ENCODE results near the gene FJX1.
"Not testable (repeated sequence)": the region's sequence is repeated elsewhere in the genome, so short reads cannot be mapped to it uniquely, and the experiment has no call there.

Gene FJX1

DNA sequence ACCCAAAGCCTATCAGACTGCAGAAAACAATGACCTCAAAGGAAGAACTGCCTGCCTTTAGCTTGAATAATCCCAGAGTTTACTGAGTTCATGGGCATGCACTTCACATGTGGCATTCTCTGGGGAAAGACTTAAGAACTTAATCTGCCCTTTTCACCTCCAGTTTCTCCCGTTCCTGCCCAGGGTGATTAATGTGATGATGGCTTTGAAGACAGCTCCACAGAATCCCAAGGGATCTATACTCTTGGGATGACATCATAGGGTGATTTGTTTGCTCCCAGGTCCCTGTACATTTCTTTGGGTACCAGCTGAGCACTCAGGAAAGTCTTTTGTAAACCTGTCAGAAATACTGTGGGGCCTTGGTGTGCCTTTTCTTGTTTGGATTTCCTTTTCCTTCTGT is 14.0 kb downstream of the FJX1 start:
- no peak for DNase-seq (ENCODE audit: low read depth)

- no peak for DNase-seq (ENCODE audit: low read depth)
Observed at GRCh38 chr11:35633827-35634423, 15.7 kb downstream of the FJX1 start.

DNA sequence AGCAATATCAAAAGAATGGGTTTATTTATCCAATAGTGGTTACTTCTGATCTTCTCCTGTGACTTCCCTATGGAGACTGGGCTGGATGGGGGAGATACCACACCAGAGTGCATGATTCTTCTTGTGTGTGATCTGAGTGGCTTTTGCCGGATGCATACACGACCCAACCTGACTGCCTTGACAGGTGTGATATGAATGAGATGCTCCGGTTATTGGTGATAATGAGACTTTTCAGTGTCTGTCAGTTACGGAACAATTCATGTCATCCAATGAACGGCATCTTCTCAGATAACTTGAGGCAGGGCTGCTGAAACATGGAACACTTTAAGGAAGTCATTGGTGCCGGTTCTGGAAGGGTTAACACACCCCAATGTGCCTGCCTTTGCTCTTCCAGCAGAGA is 17.7 kb downstream of the FJX1 start:
- DNase-seq (ENCODE audit: low read depth): no peak

- no peak for DNase-seq (ENCODE audit: low read depth)
Observed at GRCh38 chr11:35639591-35640179, 21.4 kb downstream of the FJX1 start.

DNA sequence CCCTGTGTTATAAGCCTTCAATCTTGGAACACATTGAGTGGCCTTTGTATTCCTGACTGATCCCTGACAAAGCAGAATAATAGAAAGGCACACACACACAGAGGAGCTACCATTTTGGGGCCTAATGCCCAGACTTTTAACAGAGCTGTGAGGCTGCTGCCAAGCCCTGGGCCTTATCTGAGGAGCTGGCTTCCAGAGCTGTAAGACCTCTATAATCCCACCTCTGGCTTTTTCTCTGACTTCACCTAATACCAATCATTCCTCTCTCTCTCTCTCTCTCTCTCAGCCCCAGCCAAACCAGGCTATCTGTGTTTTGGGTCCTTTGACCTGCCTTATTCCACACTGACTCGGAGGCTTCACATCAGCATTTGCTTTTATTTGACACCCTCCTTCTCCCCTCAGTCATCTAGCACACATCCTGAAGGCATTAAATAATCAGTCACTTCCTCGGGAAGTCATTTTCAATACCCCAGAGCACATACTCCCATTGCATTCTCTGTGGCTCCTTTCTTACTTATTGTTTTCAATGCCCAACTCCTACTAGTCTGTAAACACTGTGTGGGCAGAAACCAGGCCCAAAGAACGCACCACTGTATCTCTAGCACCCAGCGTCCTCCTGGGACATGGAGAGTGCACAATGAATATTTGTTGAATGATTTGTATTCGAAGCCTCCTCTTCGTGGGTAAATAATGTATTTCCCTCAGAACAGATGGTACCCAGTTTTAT is 23.1 kb downstream of the FJX1 start:
- no peak for DNase-seq (ENCODE audit: low read depth)

GRCh38 chr11:35641964-35642363 is 23.7 kb downstream of the FJX1 start:
- no peak for DNase-seq (ENCODE audit: low read depth)

- no peak for DNase-seq (ENCODE audit: low read depth)
Observed at GRCh38 chr11:35647421-35648093, 29.3 kb downstream of the FJX1 start.

DNA sequence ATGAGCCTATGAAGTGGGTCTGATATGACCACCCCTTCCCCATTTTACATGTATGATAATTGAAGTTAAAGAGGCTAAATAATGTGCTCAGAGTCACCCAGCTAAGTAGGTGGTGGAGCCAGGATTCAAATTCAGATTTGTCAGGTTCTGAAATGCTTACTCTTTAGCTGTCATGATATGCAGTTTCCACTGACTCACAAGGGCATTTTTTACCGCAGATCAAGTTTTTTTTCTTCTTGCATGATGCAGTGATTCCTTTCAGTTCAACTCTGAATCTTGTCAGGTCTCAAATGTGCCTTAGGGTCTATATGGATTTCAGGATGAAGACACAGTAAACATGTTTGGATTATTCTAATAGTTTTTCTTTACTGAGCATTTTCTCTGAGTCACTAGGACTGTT is 31.7 kb downstream of the FJX1 start:
- no peak for DNase-seq (ENCODE audit: low read depth)

DNA sequence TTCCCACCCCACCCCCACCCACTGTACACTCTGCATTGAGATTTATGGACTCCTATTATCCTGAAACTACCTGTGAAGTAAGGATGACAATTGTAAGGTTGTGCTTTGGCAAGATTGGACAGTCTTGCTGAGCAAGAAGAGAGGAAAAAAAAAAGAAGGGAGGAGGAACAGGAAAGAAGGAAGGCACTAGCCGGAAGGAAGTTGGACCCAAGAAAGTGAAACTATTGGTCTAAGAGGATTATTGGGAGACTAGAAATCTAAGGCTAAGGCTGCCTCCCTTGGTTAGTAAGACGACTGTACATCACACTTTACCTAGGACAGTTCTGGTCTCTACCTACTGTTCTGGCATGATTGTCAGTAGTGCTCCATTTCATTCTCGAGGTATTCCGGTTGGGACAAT is 32.2 kb downstream of the FJX1 start:
- DNase-seq (ENCODE audit: low read depth): no peak

DNA sequence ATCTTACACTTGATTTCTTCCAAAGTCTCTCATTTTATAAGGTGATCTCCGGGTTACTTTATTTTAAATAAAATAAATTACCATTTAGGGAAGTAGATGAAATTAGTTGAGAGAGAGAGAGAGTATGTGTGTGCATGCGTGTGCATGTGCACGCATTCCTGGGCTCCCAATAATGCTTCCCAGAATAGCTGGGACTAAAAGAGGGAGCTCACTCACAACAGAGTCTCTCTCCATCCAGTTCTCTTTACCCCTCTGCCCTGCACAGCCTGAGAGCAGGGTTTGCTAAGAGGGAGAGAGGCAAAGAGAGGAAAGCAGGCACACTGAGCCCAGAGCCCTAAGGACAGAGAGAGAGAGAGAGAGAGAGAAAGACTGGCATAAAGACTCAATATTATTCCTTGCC is 33.0 kb downstream of the FJX1 start:
- DNase-seq (ENCODE audit: low read depth): no peak

- DNase-seq (ENCODE audit: low read depth): not testable (repeated sequence)
Observed at GRCh38 chr11:35652786-35653185, 34.5 kb downstream of the FJX1 start.

GRCh38 chr11:35654711-35655110 is 36.5 kb downstream of the FJX1 start:
- DNase-seq (ENCODE audit: low read depth): no peak

DNA sequence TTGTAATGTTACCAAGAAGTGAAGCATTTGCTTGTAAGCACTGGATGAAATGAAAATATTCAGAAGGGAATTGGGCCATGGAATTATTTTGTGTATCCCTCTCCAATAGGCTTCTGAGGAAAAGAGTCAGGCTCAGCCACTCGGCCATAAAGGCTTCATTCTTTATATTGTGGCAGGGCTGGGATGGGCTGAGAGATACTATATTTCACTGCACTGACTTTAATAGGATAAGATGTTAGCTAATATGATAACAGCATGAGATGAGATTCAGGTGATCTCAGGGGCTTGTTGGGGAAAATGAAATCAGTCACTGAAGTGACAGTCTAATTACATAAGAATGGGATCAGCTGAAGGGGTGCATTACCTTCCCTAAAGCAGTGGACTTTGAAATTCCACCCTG is 37.0 kb downstream of the FJX1 start:
- no peak for DNase-seq (ENCODE audit: low read depth)

- DNase-seq (ENCODE audit: low read depth): no peak
Observed at GRCh38 chr11:35655856-35656255, 37.6 kb downstream of the FJX1 start.

GRCh38 chr11:35658020-35658948 is 40.0 kb downstream of the FJX1 start:
- DNase-seq (ENCODE audit: low read depth): no peak

- no peak for DNase-seq (ENCODE audit: low read depth)
Observed at GRCh38 chr11:35661534-35661933, 43.3 kb downstream of the FJX1 start.

DNA sequence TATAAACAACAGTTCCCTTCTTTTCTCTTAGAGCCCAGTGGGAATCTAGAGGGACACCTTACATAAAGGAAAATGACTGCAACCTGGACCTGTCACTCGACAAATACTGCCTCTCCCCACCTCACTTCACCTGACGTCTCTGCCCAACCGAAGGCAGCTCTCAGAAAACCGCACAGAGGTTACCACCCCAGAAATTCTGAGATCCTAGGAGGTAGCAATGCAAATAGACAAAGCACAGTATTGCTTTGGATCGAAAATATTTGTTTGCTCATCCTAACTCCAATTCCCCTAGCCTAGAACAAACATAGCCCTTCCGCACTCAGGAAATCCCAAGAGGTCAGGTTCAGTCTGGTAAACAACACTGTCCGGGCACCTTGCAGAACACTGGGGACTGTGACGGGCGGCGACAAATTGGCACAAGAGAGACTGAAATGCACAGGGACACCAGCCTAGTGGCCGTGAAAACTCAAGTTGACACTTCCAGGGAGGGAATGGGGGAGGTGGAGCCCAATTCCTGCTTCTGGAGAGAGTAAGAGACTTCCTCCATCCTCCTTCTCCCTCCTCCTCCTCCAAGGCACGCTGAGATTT is 43.9 kb downstream of the FJX1 start:
- DNase-seq (ENCODE audit: low read depth): no peak

DNA sequence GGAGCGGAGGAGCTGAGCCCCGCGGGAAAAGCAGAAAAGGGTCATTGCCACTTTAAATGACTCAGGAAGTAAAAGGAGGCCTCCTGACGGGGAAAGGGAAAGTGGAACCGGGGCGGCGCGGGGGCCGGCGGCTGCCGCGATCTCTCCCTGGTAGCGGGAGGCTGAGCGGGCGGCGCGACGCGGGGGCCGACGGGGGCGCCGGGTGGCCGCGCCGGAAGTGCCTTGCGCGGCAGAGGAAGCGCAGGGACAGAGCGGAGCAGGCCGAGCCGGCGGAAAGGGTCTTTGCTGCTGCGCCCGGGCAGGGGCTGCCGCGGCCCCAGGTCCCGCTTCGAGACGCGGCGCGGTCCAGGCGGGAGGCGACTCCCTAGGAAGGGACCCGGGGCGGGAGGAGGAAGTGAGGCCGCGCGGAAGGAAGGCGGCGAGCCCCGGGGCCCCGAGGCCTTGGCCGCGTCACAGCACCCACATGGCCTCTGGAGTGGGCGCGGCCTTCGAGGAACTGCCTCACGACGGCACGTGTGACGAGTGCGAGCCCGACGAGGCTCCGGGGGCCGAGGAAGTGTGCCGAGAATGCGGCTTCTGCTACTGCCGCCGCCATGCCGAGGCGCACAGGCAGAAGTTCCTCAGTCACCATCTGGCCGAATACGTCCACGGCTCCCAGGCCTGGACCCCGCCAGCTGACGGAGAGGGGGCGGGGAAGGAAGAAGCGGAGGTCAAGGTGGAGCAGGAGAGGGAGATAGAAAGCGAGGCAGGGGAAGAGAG is 44.6 kb downstream of the FJX1 start, which contains the start of gene TRIM44:
Gene TRIM44 (plus strand): TSS at position 127 of the 759 bp plus-strand sequence. CDS start 337 bp downstream, at position 464.
- peak; percentile 56 for DNase-seq (ENCODE audit: low read depth)

DNA sequence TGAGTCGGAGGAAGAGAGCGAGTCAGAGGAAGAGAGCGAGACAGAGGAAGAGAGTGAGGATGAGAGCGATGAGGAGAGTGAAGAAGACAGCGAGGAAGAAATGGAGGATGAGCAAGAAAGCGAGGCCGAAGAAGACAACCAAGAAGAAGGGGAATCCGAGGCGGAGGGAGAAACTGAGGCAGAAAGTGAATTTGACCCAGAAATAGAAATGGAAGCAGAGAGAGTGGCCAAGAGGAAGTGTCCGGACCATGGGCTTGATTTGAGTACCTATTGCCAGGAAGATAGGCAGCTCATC is 45.1 kb downstream of the FJX1 start:
- no peak for DNase-seq (ENCODE audit: low read depth)

- DNase-seq (ENCODE audit: low read depth): no peak
Observed at GRCh38 chr11:35664977-35665441, 46.7 kb downstream of the FJX1 start.

- DNase-seq (ENCODE audit: low read depth): no peak
Observed at GRCh38 chr11:35667257-35667656, 49.0 kb downstream of the FJX1 start.
